Tibial nerve (tissue), 4 donors: ENCODE measurements around the gene TREX2.

Experiments
- CTCF ChIP-seq, 5 experiments: fragments of 200-600 bp in 3 of 5; fragments of 450-650 bp in 2 of 5; sonication (generic) in 3 of 5; IDR thresholded peaks; one replicate each; pipeline ENCODE4 v1.5.1; 2016 to 2019; ENCODE audit warnings: antibody characterized with exemption in 5 of 5, mild to moderate bottlenecking in 3 of 5, moderate library complexity in 2 of 5
- EP300 ChIP-seq, 2 donors: sonication (generic); formaldehyde crosslinking; IDR thresholded peaks; one replicate each; pipeline ENCODE4 v1.6.1; 2017; ENCODE audit warnings: antibody characterized with exemption in 2 of 2, mild to moderate bottlenecking in 1 of 2

GRCh38 chrX:153396320-153397195 is 49.3 kb downstream of the TREX2 start:
- TF ChIP-seq CTCF (IDR thresholded peaks at IDR 0.05) (no peak), EP300 (IDR thresholded peaks at IDR 0.05) (no peak)
